ENCODE results near the gene BAD. TPM values are rescaled to one million over a fixed set of nuclear protein-coding genes. Genes with fewer than 3 reads are reported as not detected.

Gene BAD
- total RNA-seq, 1 donor from 2014 or later, result 46.9 TPM

- Mint-ChIP-seq H3K4me1 (ENCODE audit: low read depth) (peaks cover 7% of the 10 kb centered on the region), H3K4me3 (ENCODE audit: low read depth) (no peak overlapping the region), H3K27me3 (peaks cover 3% of the 10 kb centered on the region), H3K27ac (no peak overlapping the region), H3K36me3 (ENCODE audit: insufficient read depth) (peaks cover 2% of the 10 kb centered on the region), H3K9me3 (ENCODE audit: low read depth) (no peaks in the 10 kb centered on the region)
- DNase-seq (ENCODE audit: low spot score, unreplicated experiment), result no peak
- no peak for TF ChIP-seq CTCF (IDR thresholded peaks at IDR 0.05; ENCODE audit: unreplicated experiment)
Measured at GRCh38 chr11:64254326-64254725, 30.1 kb downstream of the BAD start.

- H3K27me3 Mint-ChIP-seq, result peaks cover 3% of the 10 kb centered on the region
- H3K36me3 Mint-ChIP-seq (ENCODE audit: insufficient read depth), result peaks cover 1% of the 10 kb centered on the region
- H3K9me3 Mint-ChIP-seq (ENCODE audit: low read depth), result no peaks in the 10 kb centered on the region
- H3K27ac Mint-ChIP-seq, result peak overlapping the region; percentile 59
- TF ChIP-seq CTCF (IDR thresholded peaks at IDR 0.05; ENCODE audit: unreplicated experiment), result no peak
- peak overlapping the region; percentile 31 for H3K4me3 Mint-ChIP-seq (ENCODE audit: low read depth)
- no peak for DNase-seq (ENCODE audit: low spot score, unreplicated experiment)
- peaks cover 7% of the 10 kb centered on the region for H3K4me1 Mint-ChIP-seq (ENCODE audit: low read depth)
Measured at GRCh38 chr11:64253481-64253880, 31.0 kb downstream of the BAD start.

GRCh38 chr11:64253043-64253442 is 31.4 kb downstream of the BAD start:
- peak overlapping the region; percentile 31 for H3K4me3 Mint-ChIP-seq (ENCODE audit: low read depth)

GRCh38 chr11:64252003-64252872 is 32.2 kb downstream of the BAD start:
- Mint-ChIP-seq H3K27ac (no peak overlapping the region), H3K36me3 (ENCODE audit: insufficient read depth) (no peaks in the 10 kb centered on the region), H3K9me3 (ENCODE audit: low read depth) (no peaks in the 10 kb centered on the region), H3K4me3 (ENCODE audit: low read depth) (peak overlapping the region; percentile 82), H3K27me3 (peaks cover 3% of the 10 kb centered on the region), H3K4me1 (ENCODE audit: low read depth) (peaks cover 11% of the 10 kb centered on the region)
- no peak for DNase-seq (ENCODE audit: low spot score, unreplicated experiment)
- peak; percentile 24 for TF ChIP-seq CTCF (IDR thresholded peaks at IDR 0.05; ENCODE audit: unreplicated experiment)

More at GRCh38 chr11:64253043-64253442, 31.4 kb downstream of the BAD start:
- H3K27me3 Mint-ChIP-seq, result peaks cover 3% of the 10 kb centered on the region
- H3K27ac Mint-ChIP-seq, result no peak overlapping the region
- H3K9me3 Mint-ChIP-seq (ENCODE audit: low read depth), result no peaks in the 10 kb centered on the region
- peaks cover 1% of the 10 kb centered on the region for H3K36me3 Mint-ChIP-seq (ENCODE audit: insufficient read depth)
- TF ChIP-seq CTCF (IDR thresholded peaks at IDR 0.05; ENCODE audit: unreplicated experiment), result no peak
- DNase-seq (ENCODE audit: low spot score, unreplicated experiment), result no peak
- peaks cover 7% of the 10 kb centered on the region for H3K4me1 Mint-ChIP-seq (ENCODE audit: low read depth)

GRCh38 chr11:64251753-64252002 is 32.8 kb downstream of the BAD start:
- Mint-ChIP-seq H3K27me3 (peaks cover 3% of the 10 kb centered on the region), H3K9me3 (ENCODE audit: low read depth) (no peaks in the 10 kb centered on the region), H3K27ac (no peak overlapping the region), H3K4me3 (ENCODE audit: low read depth) (peak overlapping the region; percentile 82), H3K36me3 (ENCODE audit: insufficient read depth) (no peaks in the 10 kb centered on the region), H3K4me1 (ENCODE audit: low read depth) (peaks cover 11% of the 10 kb centered on the region)
- no peak for DNase-seq (ENCODE audit: low spot score, unreplicated experiment)
- TF ChIP-seq CTCF (IDR thresholded peaks at IDR 0.05; ENCODE audit: unreplicated experiment), result no peak
